Activated CD8-positive, alpha-beta memory T cell treated with anti-CD3 and anti-CD28 coated beads, Interleukin-2, amount 50 U/mL, for 24 hours (primary cell): ENCODE measurements around the gene MOB1B.

ENCODE experiments used
- DNase-seq: peaks from one replicate; pipeline ENCODE4 v3.0.0-alpha.2; 2020; ENCODE audit errors: extremely low read depth

The MOB1B gene

GRCh38 chr4:70914631-70915030 lies 12.5 kb downstream of the MOB1B start:
- no peak for DNase-seq

- DNase-seq = no peak
These were observed 13.1 kb downstream of the MOB1B start for GRCh38 chr4:70915036-70915815.

- no peak for DNase-seq
These were observed 13.8 kb downstream of the MOB1B start for GRCh38 chr4:70915874-70916559.

GRCh38 chr4:70920592-70920991 lies 18.4 kb downstream of the MOB1B start:
- DNase-seq = no peak

- DNase-seq = no peak
These were observed 23.2 kb downstream of the MOB1B start for GRCh38 chr4:70925418-70925817.

GRCh38 chr4:70925899-70926635 lies 23.9 kb downstream of the MOB1B start:
- no peak for DNase-seq

- no peak for DNase-seq
These were observed 25.5 kb downstream of the MOB1B start for GRCh38 chr4:70927502-70928137.

GRCh38 chr4:70930530-70931256 lies 28.5 kb downstream of the MOB1B start:
- no peak for DNase-seq

GRCh38 chr4:70931347-70931746 lies 29.2 kb downstream of the MOB1B start:
- no peak for DNase-seq

- DNase-seq = no peak
These were observed 30.8 kb downstream of the MOB1B start for GRCh38 chr4:70932984-70933383.

GRCh38 chr4:70935038-70935695 lies 33.0 kb downstream of the MOB1B start:
- no peak for DNase-seq

GRCh38 chr4:70936200-70936787 lies 34.1 kb downstream of the MOB1B start:
- DNase-seq = no peak

- DNase-seq = no peak
These were observed 35.9 kb downstream of the MOB1B start for GRCh38 chr4:70938086-70938485.

- no peak for DNase-seq
These were observed 38.0 kb downstream of the MOB1B start for GRCh38 chr4:70940134-70940533.

- DNase-seq = no peak
These were observed 40.9 kb downstream of the MOB1B start for GRCh38 chr4:70943114-70943513.

GRCh38 chr4:70945046-70945445 lies 42.9 kb downstream of the MOB1B start:
- no peak for DNase-seq

- DNase-seq = no peak
These were observed 43.4 kb downstream of the MOB1B start for GRCh38 chr4:70945452-70946055.

- DNase-seq = no peak
These were observed 44.8 kb downstream of the MOB1B start for GRCh38 chr4:70946939-70947338.

- DNase-seq = no peak
These were observed 46.6 kb downstream of the MOB1B start for GRCh38 chr4:70948665-70949260.

GRCh38 chr4:70954032-70954431 lies 51.9 kb downstream of the MOB1B start:
- DNase-seq = no peak
